ENCODE measurements around the gene CDS1. TPM values are rescaled to one million over a fixed set of nuclear protein-coding genes. Genes with fewer than 3 reads are reported as not detected.

The CDS1 gene
- total RNA-seq, 1 experiment from 2014 or later, result 16.1 TPM

- Histone ChIP-seq H3K4me3 (ENCODE audit: low read depth in 2 of 2, low read length in 2 of 2) (no peak overlapping the region), H3K27ac (ENCODE audit: low read length) (no peak overlapping the region), H3K36me3 (ENCODE audit: control insufficient read depth, insufficient read depth, low read length) (no peaks in the 10 kb centered on the region; the same call in 1 of the 2 replicates), H3K4me1 (ENCODE audit: control insufficient read depth, insufficient read depth, low read length) (peaks cover 9% of the 10 kb centered on the region), H3K9me3 (ENCODE audit: control insufficient read depth, insufficient read depth, low read depth, low read length) (no peaks in the 10 kb centered on the region), H3K27me3 (ENCODE audit: control insufficient read depth, insufficient read depth, low read length) (no peaks in the 10 kb centered on the region)
- TF ChIP-seq REST (IDR thresholded peaks at IDR 0.05; ENCODE audit: insufficient read depth in 1 of 2, low read depth in 2 of 2, low read length in 1 of 2), result no peak
- TF ChIP-seq TCF7L2 (IDR thresholded peaks at IDR 0.05; ENCODE audit: low read depth, low read length), result no peak
- TF ChIP-seq SIN3A (IDR thresholded peaks at IDR 0.05; ENCODE audit: borderline replicate concordance, insufficient read depth, low read depth, low read length), result no peak
- no peak for TF ChIP-seq CTCF (IDR thresholded peaks at IDR 0.05)
- no peak for TF ChIP-seq POLR2AphosphoS5 (IDR thresholded peaks at IDR 0.05; ENCODE audit: low read depth, low read length)
- ChIA-PET CTCF (no interaction called here), POLR2A (no interaction called here)
- in situ Hi-C loops (cut with HindIII; ENCODE audit: low pct_unique_long_range_greater_than_20kb, low sequenced_read_pairs), result no loop called here
- no peak for ATAC-seq
- intact Hi-C loops (cut with micrococcal nuclease; ENCODE audit: unreplicated experiment), result no loop called here
- DNase-seq (ENCODE audit: low read depth, low spot score), result no peak
- no TSS peak for BruUV-seq (replicated peaks)
Observed at GRCh38 chr4:84684361-84684760, 101.4 kb downstream of the CDS1 start.

- BruUV-seq (replicated peaks), result no TSS peak
- ATAC-seq (no peak), DNase-seq (ENCODE audit: low read depth, low spot score) (no peak)
- H3K36me3 ChIP-seq (ENCODE audit: control insufficient read depth, insufficient read depth, low read length), result peaks cover 5% of the 10 kb centered on the region; the same call in 1 of the 2 replicates
- TF ChIP-seq REST (IDR thresholded peaks at IDR 0.05; ENCODE audit: insufficient read depth in 1 of 2, low read depth in 2 of 2, low read length in 1 of 2), result no peak
- no peak for TF ChIP-seq CTCF (IDR thresholded peaks at IDR 0.05)
- TF ChIP-seq TCF7L2 (IDR thresholded peaks at IDR 0.05; ENCODE audit: low read depth, low read length), result no peak
- no peak for TF ChIP-seq POLR2AphosphoS5 (IDR thresholded peaks at IDR 0.05; ENCODE audit: low read depth, low read length)
- TF ChIP-seq SIN3A (IDR thresholded peaks at IDR 0.05; ENCODE audit: borderline replicate concordance, insufficient read depth, low read depth, low read length), result no peak
- H3K9me3 ChIP-seq (ENCODE audit: control insufficient read depth, insufficient read depth, low read depth, low read length), result no peaks in the 10 kb centered on the region
- ChIA-PET CTCF (no interaction called here), POLR2A (no interaction called here)
- intact Hi-C loops (cut with micrococcal nuclease; ENCODE audit: unreplicated experiment) (no loop called here), in situ Hi-C loops (cut with HindIII; ENCODE audit: low pct_unique_long_range_greater_than_20kb, low sequenced_read_pairs) (no loop called here)
- H3K27me3 ChIP-seq (ENCODE audit: control insufficient read depth, insufficient read depth, low read length), result no peaks in the 10 kb centered on the region
- H3K4me1 ChIP-seq (ENCODE audit: control insufficient read depth, insufficient read depth, low read length), result peaks cover 9% of the 10 kb centered on the region
- H3K27ac ChIP-seq (ENCODE audit: low read length), result no peak overlapping the region
- H3K4me3 ChIP-seq (ENCODE audit: low read depth in 2 of 2, low read length in 2 of 2), result no peak overlapping the region
Observed at GRCh38 chr4:84685105-84685504, 102.2 kb downstream of the CDS1 start.
